Endothelial cell of umbilical vein (primary cell): ENCODE data around the gene SV2A. TPM values are rescaled to one million over a fixed set of nuclear protein-coding genes. Genes with fewer than 3 reads are reported as not detected.
"Not testable (repeated sequence)": the region's sequence is repeated elsewhere in the genome, so short reads cannot be mapped to it uniquely, and the experiment has no call there.

Experiments
- BruUV-seq: library from RNA; stranded (reverse); fragments of 400-500 nt; replicated peaks from 2 replicates; lab custom pipeline; 2021; lab: Mats Ljungman, UMichigan
- CTCF ChIA-PET: fragments of 300-600, 350-600 bp; sonication (Branson Sonifier 250); formaldehyde crosslinking; loops from one replicate; lab custom pipeline; 2021; ENCODE audit warnings: antibody characterized with exemption, inconsistent platforms; lab: Charles Lee
- POLR2A ChIA-PET: fragments of 300-600, 350-600 bp; sonication (Branson Sonifier 250); formaldehyde crosslinking; loops from one replicate; lab custom pipeline; 2021; ENCODE audit warnings: antibody characterized with exemption, inconsistent platforms; lab: Charles Lee
- DNase-seq: peaks from one replicate; pipeline ENCODE4 v3.0.0-alpha.2; 2011; ENCODE audit warnings: low read depth, low spot score
- FAIRE-seq: peaks from 2 replicates; lab custom pipeline; 2011; peaks lifted over from hg19 to GRCh38; lab: Jason Lieb, UNC
- H2AFZ ChIP-seq: 2 replicates; pipeline ENCODE4 v1.6.0; 2012; ENCODE audit warnings: low read depth, low read length, control low read depth, inconsistent platforms
- H3K27ac ChIP-seq: 2 replicates; pipeline ENCODE4 v1.5.1; 2011; ENCODE audit warnings: low read depth, mild to moderate bottlenecking, control low read depth, low read length, moderate library complexity; ENCODE audit not compliant: insufficient read depth
- H3K27me3 ChIP-seq, 2 experiments: 2 replicates each; pipeline versions ENCODE4 v1.6.0 to v1.6.1; 2011; ENCODE audit warnings: low read length in 2 of 2, mixed read lengths in 1 of 2; ENCODE audit not compliant: control insufficient read depth in 2 of 2, insufficient read depth in 2 of 2
- H3K36me3 ChIP-seq, 2 experiments: 2 replicates in 1 of 2; 3 replicates in 1 of 2; pipeline ENCODE4 v1.5.1; 2011; ENCODE audit warnings: low read length in 2 of 2, mild to moderate bottlenecking in 1 of 2, moderate library complexity in 1 of 2; ENCODE audit not compliant: control insufficient read depth in 2 of 2, insufficient read depth in 2 of 2; ENCODE audit errors: extremely low read depth in 1 of 2
- H3K4me1 ChIP-seq: 3 replicates; pipeline ENCODE4 v1.5.1; 2011; ENCODE audit warnings: mild to moderate bottlenecking, low read length; ENCODE audit not compliant: control insufficient read depth, insufficient read depth; ENCODE audit errors: extremely low read depth
- H3K4me2 ChIP-seq: 2 replicates; pipeline ENCODE4 v1.6.1; 2011; ENCODE audit warnings: low read length, control low read depth, mixed read lengths; ENCODE audit not compliant: insufficient read depth
- H3K4me3 ChIP-seq, 3 experiments: fragments of 200-600 bp in 1 of 3; sonication (generic), shearing (Covaris generic) in 1 of 3; replicated peaks in 1 of 3; 2 replicates each; pipeline ENCODE4 v1.5.1; 2011 to 2016; ENCODE audit warnings: control low read depth in 3 of 3, low read length in 3 of 3, mild to moderate bottlenecking in 2 of 3, inconsistent platforms in 1 of 3, low read depth in 1 of 3, moderate library complexity in 1 of 3; ENCODE audit not compliant: insufficient read depth in 1 of 3
- H3K79me2 ChIP-seq: 2 replicates; pipeline ENCODE4 v1.6.0; 2012; ENCODE audit warnings: low read length, inconsistent platforms; ENCODE audit not compliant: control insufficient read depth, insufficient read depth
- H3K9ac ChIP-seq: replicated peaks from 2 replicates; pipeline ENCODE3; 2011; ENCODE audit warnings: low read length, control low read depth; ENCODE audit not compliant: insufficient read depth; ENCODE audit errors: extremely low read depth
- H3K9me1 ChIP-seq: replicated peaks from 3 replicates; pipeline ENCODE4 v1.6.0; 2011; ENCODE audit warnings: mild to moderate bottlenecking, low read length; ENCODE audit not compliant: control insufficient read depth, insufficient read depth; ENCODE audit errors: extremely low read depth
- H3K9me3 ChIP-seq: replicated peaks from 2 replicates; pipeline ENCODE4 v1.5.1; 2012; ENCODE audit warnings: low read length, inconsistent platforms; ENCODE audit not compliant: control insufficient read depth, insufficient read depth
- H4K20me1 ChIP-seq: replicated peaks from 2 replicates; pipeline ENCODE3; 2011; ENCODE audit warnings: mild to moderate bottlenecking, low read length; ENCODE audit not compliant: control insufficient read depth, insufficient read depth; ENCODE audit errors: extremely low read depth
- EZH2 ChIP-seq: IDR thresholded peaks from 2 replicates; pipeline ENCODE4 v1.6.1; 2012; ENCODE audit warnings: borderline replicate concordance, low read depth, mild to moderate bottlenecking, moderate library complexity, low read length, inconsistent platforms; ENCODE audit not compliant: severe bottlenecking
- FOS ChIP-seq: IDR thresholded peaks from 2 replicates; pipeline ENCODE4 v1.6.1; 2011; ENCODE audit warnings: mild to moderate bottlenecking, low read length, moderate library complexity, borderline replicate concordance; ENCODE audit not compliant: insufficient read depth
- GATA2 ChIP-seq: IDR thresholded peaks from 2 replicates; pipeline ENCODE4 v1.7.0; 2011; ENCODE audit warnings: low read depth, mild to moderate bottlenecking, moderate library complexity, mixed read lengths, low read length; ENCODE audit not compliant: insufficient read length, insufficient read depth
- JUN ChIP-seq: IDR thresholded peaks from 2 replicates; pipeline ENCODE4 v1.6.1; 2011; ENCODE audit warnings: borderline replicate concordance, low read depth; ENCODE audit not compliant: insufficient read length, insufficient read depth
- MYC ChIP-seq: IDR thresholded peaks from one replicate; pipeline ENCODE4 v1.6.1; 2011; ENCODE audit warnings: mild to moderate bottlenecking, low read depth, low read length
- POLR2A ChIP-seq: IDR thresholded peaks from 2 replicates; pipeline ENCODE4 v1.6.1; 2012; ENCODE audit warnings: low read depth, mild to moderate bottlenecking, control low read depth, low read length
- POLR2AphosphoS5 ChIP-seq: IDR thresholded peaks from 2 replicates; pipeline ENCODE4 v1.6.1; 2012; ENCODE audit warnings: low read depth, mild to moderate bottlenecking, control low read depth, low read length, moderate library complexity; ENCODE audit not compliant: insufficient read depth
- dilution Hi-C: fragments of 300-500 bp; cut with MboI; formaldehyde crosslinking; loops from one replicate; pipeline ENCODE4 v1.15.0; 2019; ENCODE audit warnings: low sequenced_read_pairs; ENCODE audit not compliant: extremely low pct_ligation_motif_present
- intact Hi-C: fragments of 100-400 bp; cut with micrococcal nuclease; formaldehyde crosslinking; loops from one replicate; pipeline ENCODE4 v1.10.0; 2022
- polyA plus RNA-seq, 4 experiments: library from polyadenylated mRNA; depleted of rRNA in 3 of 4; stranded (reverse) in 3 of 4; unstranded in 1 of 4; fragments of >200 nt; gene quantifications; 2 replicates each; pipeline versions ENCODE4 v1.2.1 to v1.2.3, GENCODE V29; 2011 to 2012; ENCODE audit warnings: missing spikeins in 1 of 4
- total RNA-seq: library from RNA; stranded (reverse); gene quantifications from 2 replicates; pipeline ENCODE4 v1.2.3, GENCODE V29; 2021
- TF ChIP-seq, protein P1 (sequence below), 2 donors: IDR thresholded peaks; 1 replicate in 1 of 2; 2 replicates in 1 of 2; pipeline ENCODE4 v1.5.1; 2011; ENCODE audit warnings: low read length in 2 of 2, mild to moderate bottlenecking in 2 of 2, moderate library complexity in 2 of 2, control low read depth in 1 of 2, inconsistent platforms in 1 of 2, low read depth in 1 of 2; ENCODE audit not compliant: insufficient read depth in 1 of 2; ENCODE audit errors: extremely low read depth in 1 of 2
- TF ChIP-seq, protein P2 (sequence below): IDR thresholded peaks from 2 replicates; pipeline ENCODE4 v1.6.1; 2011; ENCODE audit not compliant: insufficient read depth, insufficient read length

SV2A gene
- total and polyA plus RNA-seq, 2 donors (not counting 3 experiments of a cell fraction or from before 2014, with no cell fraction given) = 2.9 to 5.4 TPM

DNA sequence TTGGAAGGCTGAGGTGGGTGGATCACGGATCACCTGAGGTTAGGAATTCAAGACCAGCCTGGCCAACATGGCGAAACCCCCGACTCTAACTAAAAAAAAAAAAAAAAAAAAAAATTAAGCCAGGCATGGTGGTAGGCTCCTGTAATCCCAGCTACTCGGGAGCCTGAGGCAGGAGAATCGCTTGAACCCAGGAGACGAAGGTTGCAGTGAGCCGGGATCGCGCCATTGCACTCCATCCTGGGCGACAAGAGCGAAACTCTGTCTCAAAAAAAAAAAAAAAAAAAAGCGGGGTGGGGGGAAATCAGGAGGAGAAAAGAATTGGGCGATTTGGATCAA lies 21.0 kb upstream of the SV2A start:
- DNase-seq, H3K9me3 ChIP-seq, H3K27me3 ChIP-seq, dilution Hi-C loops, H3K9ac ChIP-seq, H3K4me3 ChIP-seq, H4K20me1 ChIP-seq, H3K9me1 ChIP-seq, H3K36me3 ChIP-seq, H3K79me2 ChIP-seq, FAIRE-seq, BruUV-seq: not testable (repeated sequence)
- ChIA-PET POLR2A (interaction anchor here (0.9 to 1.2 kb wide), 2 partner anchors 9 to 51 kb away, joined by 4 to 8 read pairs; a partner anchor contains a TSS), CTCF (interaction anchor here (0.6 to 1.9 kb wide), 4 partner anchors 71 to 257 kb away, joined by 3 to 12 read pairs (median 4); no protein-coding TSS in a partner anchor)
- Histone ChIP-seq H2AFZ (peak overlapping the region; percentile 41), H3K4me2 (peak overlapping the region; percentile 64), H3K27ac (peak overlapping the region; percentile 69), H3K4me1 (peaks cover 33% of the 10 kb centered on the region)
- intact Hi-C loops = loop anchor here (1.0 kb wide), 2 partner anchors 11 to 50 kb away; partner anchors contain the start of gene SF3B4

DNA sequence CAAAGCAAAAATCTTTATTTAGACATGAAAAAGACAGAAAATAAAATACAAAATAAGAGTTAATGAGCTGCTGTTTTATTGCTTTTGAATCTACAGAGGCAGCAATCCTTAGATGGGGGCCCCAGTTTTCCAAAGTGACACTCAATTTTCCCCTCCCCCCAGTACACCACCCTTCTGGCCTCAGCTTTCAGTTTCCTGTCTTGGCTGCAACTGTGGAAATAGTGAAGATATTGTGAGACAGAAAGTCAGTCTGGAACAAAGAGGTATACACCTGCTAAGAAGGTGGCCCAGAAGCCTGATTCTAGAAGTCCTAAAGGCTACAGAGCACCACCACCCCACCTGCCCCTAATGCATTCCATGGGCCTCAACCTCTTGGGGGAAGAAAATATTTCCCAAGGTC lies 20.1 kb upstream of the SV2A start:
- Histone ChIP-seq H2AFZ (no peak overlapping the region), H3K4me1 (peaks cover 33% of the 10 kb centered on the region), H3K9me3 (no peaks in the 10 kb centered on the region), H3K27ac (no peak overlapping the region), H3K9me1 (no peaks in the 10 kb centered on the region), H3K27me3 (no peaks in the 10 kb centered on the region), H3K36me3 (no peaks in the 10 kb centered on the region), H3K9ac (no peak overlapping the region), H3K79me2 (no peaks in the 10 kb centered on the region), H4K20me1 (no peaks in the 10 kb centered on the region), H3K4me2 (no peak overlapping the region), H3K4me3 (no peak overlapping the region)
- POLR2A ChIA-PET = interaction anchor here (2.0 kb wide), 1 partner anchor 50 kb away, joined by 6 read pairs; a partner anchor contains a TSS
- intact Hi-C loops = no loop called here
- CTCF ChIA-PET = interaction anchor here (0.8 to 1.2 kb wide), 3 partner anchors 10 to 50 kb away, joined by 3 to 4 read pairs (median 3); a partner anchor contains a TSS
- dilution Hi-C loops = no loop called here
- TF ChIP-seq, protein P1, sequence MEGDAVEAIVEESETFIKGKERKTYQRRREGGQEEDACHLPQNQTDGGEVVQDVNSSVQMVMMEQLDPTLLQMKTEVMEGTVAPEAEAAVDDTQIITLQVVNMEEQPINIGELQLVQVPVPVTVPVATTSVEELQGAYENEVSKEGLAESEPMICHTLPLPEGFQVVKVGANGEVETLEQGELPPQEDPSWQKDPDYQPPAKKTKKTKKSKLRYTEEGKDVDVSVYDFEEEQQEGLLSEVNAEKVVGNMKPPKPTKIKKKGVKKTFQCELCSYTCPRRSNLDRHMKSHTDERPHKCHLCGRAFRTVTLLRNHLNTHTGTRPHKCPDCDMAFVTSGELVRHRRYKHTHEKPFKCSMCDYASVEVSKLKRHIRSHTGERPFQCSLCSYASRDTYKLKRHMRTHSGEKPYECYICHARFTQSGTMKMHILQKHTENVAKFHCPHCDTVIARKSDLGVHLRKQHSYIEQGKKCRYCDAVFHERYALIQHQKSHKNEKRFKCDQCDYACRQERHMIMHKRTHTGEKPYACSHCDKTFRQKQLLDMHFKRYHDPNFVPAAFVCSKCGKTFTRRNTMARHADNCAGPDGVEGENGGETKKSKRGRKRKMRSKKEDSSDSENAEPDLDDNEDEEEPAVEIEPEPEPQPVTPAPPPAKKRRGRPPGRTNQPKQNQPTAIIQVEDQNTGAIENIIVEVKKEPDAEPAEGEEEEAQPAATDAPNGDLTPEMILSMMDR (IDR thresholded peaks at IDR 0.05; ENCODE audit: extremely low read depth in 1 of 2, insufficient read depth in 1 of 2, low read depth in 1 of 2, low read length in 2 of 2) = no peak
- TF ChIP-seq GATA2 (no peak), POLR2A (no peak), JUN (no peak), FOS (no peak), MYC (no peak), EZH2 (no peak), POLR2AphosphoS5 (no peak)
- TF ChIP-seq, protein P2, sequence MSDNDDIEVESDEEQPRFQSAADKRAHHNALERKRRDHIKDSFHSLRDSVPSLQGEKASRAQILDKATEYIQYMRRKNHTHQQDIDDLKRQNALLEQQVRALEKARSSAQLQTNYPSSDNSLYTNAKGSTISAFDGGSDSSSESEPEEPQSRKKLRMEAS = no peak
- FAIRE-seq = no peak
- BruUV-seq = no TSS peak
- peak; percentile 37 for DNase-seq
